Measurements from ENCODE around the gene CACNA1C.

DNA sequence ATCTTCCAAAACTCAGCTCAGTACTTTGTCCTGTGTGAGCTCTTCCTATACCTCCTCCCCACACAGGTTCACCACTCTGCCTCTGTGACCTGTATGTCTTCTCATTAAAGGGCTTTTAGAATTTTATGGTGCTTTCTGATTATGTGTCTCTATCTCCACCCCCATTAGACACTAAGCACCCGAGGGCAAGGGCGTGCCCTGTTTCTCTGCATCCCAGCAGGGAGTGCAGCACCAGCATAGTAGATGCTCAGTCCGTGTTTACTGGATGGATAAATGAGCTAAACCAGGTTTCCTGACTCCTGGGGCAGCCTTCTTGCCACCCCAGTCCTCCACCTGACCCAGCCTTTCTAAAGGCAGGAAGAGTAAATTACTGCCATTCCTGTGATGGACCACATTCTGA, 333.8 kb downstream of the CACNA1C start:
- TF ChIP-seq, protein P1, sequence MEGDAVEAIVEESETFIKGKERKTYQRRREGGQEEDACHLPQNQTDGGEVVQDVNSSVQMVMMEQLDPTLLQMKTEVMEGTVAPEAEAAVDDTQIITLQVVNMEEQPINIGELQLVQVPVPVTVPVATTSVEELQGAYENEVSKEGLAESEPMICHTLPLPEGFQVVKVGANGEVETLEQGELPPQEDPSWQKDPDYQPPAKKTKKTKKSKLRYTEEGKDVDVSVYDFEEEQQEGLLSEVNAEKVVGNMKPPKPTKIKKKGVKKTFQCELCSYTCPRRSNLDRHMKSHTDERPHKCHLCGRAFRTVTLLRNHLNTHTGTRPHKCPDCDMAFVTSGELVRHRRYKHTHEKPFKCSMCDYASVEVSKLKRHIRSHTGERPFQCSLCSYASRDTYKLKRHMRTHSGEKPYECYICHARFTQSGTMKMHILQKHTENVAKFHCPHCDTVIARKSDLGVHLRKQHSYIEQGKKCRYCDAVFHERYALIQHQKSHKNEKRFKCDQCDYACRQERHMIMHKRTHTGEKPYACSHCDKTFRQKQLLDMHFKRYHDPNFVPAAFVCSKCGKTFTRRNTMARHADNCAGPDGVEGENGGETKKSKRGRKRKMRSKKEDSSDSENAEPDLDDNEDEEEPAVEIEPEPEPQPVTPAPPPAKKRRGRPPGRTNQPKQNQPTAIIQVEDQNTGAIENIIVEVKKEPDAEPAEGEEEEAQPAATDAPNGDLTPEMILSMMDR (IDR thresholded peaks at IDR 0.05), result no peak
- TF ChIP-seq POLR2AphosphoS5 (IDR thresholded peaks at IDR 0.05) (no peak), POLR2A (IDR thresholded peaks at IDR 0.05) (no peak)
